Mucosa of descending colon (tissue), 3 donors: ENCODE measurements around the gene RAMAC. TPM values are rescaled to one million over a fixed set of nuclear protein-coding genes. Genes with fewer than 3 reads are reported as not detected.
"Not testable (repeated sequence)": the region's sequence is repeated elsewhere in the genome, so short reads cannot be mapped to it uniquely, and the experiment has no call there.

Source experiments
- ATAC-seq: fragments of 200-7000 bp; cut with Tn5 transposase; one replicate; pipeline ENCODE4 v1.9.1; 2020; ENCODE audit warnings: mild to moderate bottlenecking, moderate library complexity
- DNase-seq, 3 donors: peaks; one replicate each; pipeline ENCODE4 v3.0.0-alpha.2; 2020
- H3K36me3 ChIP-seq: fragments of 200-600 bp; one replicate; pipeline ENCODE4 v1.8.0; 2021; ENCODE audit warnings: low read depth, mild to moderate bottlenecking
- H3K4me1 ChIP-seq: fragments of 200-600 bp; one replicate; pipeline ENCODE4 v1.8.0; 2021; ENCODE audit warnings: low read depth, mild to moderate bottlenecking
- H3K4me3 ChIP-seq: fragments of 200-600 bp; one replicate; pipeline ENCODE4 v1.8.0; 2021; ENCODE audit warnings: mild to moderate bottlenecking
- H3K9me3 ChIP-seq: fragments of 200-600 bp; one replicate; pipeline ENCODE4 v1.8.0; 2021; ENCODE audit warnings: mild to moderate bottlenecking
- intact Hi-C, 2 donors: fragments of 100-400 bp; cut with DNase I in 1 of 2; cut with micrococcal nuclease in 1 of 2; formaldehyde crosslinking; loops; one replicate each; pipeline versions ENCODE4 v1.11.0 to v1.11.1; 2022; cut with DNase I, micrococcal nuclease
- total RNA-seq, 3 donors: library from RNA; stranded (reverse); fragmentation: NEBNext Ultra II Directional in 2 of 3; extraction: Animal tissue kit (Norgen Biotek cat#: 25700) in 2 of 3; gene quantifications; one replicate each; pipeline versions ENCODE4 v1.2.1 to v1.2.4, GENCODE V29; 2021 to 2023
- TF ChIP-seq, protein P1 (sequence below): fragments of 200-600 bp; IDR thresholded peaks from one replicate; pipeline ENCODE4 v1.8.0; 2022; ENCODE audit warnings: antibody characterized with exemption, mild to moderate bottlenecking
- donor health status: DM: no; HTN: no; CAD: no; lungs with moderate emphysema.
- donor health status: DM: no; HTN: no; CAD: no.
- donor health status: DM: no; HTN: yes; CAD: no.

The RAMAC gene
- total RNA-seq, 3 donors from 2014 or later: 19.5 to 23.9 (median 20.6) TPM

DNA sequence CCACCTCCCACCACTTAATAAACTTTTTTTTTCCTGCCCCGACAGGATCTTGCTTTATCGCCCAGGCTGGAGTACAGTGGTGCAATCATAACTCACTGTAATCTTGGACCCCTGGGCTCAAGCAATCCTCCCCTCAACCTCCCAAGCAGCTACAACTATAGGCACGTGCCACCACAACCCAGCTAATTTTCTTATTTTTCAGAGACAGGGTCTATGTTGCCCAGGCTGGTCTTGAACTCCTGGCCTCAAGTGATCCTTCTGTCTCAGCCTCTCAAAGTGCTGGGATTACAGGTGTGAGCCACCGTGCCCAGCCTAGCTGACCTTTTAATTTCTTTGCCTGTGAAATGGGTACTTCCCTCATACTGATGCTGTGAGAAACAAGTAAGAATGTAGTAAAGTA is 29.4 kb downstream of the RAMAC start:
- no peak for ATAC-seq
- Histone ChIP-seq H3K36me3 (no peaks in the 10 kb centered on the region), H3K4me1 (peaks cover 13% of the 10 kb centered on the region), H3K4me3 (no peak overlapping the region), H3K9me3 (no peaks in the 10 kb centered on the region)
- DNase-seq: no peak
- intact Hi-C loops: no loop called here
- TF ChIP-seq, protein P1, sequence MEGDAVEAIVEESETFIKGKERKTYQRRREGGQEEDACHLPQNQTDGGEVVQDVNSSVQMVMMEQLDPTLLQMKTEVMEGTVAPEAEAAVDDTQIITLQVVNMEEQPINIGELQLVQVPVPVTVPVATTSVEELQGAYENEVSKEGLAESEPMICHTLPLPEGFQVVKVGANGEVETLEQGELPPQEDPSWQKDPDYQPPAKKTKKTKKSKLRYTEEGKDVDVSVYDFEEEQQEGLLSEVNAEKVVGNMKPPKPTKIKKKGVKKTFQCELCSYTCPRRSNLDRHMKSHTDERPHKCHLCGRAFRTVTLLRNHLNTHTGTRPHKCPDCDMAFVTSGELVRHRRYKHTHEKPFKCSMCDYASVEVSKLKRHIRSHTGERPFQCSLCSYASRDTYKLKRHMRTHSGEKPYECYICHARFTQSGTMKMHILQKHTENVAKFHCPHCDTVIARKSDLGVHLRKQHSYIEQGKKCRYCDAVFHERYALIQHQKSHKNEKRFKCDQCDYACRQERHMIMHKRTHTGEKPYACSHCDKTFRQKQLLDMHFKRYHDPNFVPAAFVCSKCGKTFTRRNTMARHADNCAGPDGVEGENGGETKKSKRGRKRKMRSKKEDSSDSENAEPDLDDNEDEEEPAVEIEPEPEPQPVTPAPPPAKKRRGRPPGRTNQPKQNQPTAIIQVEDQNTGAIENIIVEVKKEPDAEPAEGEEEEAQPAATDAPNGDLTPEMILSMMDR: no peak

- H3K9me3 ChIP-seq: no peaks in the 10 kb centered on the region
- intact Hi-C loops: no loop called here
- H3K4me1 ChIP-seq: peaks cover 8% of the 10 kb centered on the region
- no peak overlapping the region for H3K4me3 ChIP-seq
- DNase-seq: no peak
- no peaks in the 10 kb centered on the region for H3K36me3 ChIP-seq
- ATAC-seq: no peak
- TF ChIP-seq, protein P1: no peak
These were observed 30.9 kb downstream of the RAMAC start for GRCh38 chr15:83016906-83017305.

GRCh38 chr15:83018436-83018835 is 32.4 kb downstream of the RAMAC start:
- Histone ChIP-seq H3K4me1 (no peaks in the 10 kb centered on the region), H3K36me3 (no peaks in the 10 kb centered on the region), H3K4me3 (no peak overlapping the region), H3K9me3 (no peaks in the 10 kb centered on the region)
- no peak for ATAC-seq
- TF ChIP-seq, protein P1: no peak
- intact Hi-C loops: no loop called here
- no peak for DNase-seq

DNA sequence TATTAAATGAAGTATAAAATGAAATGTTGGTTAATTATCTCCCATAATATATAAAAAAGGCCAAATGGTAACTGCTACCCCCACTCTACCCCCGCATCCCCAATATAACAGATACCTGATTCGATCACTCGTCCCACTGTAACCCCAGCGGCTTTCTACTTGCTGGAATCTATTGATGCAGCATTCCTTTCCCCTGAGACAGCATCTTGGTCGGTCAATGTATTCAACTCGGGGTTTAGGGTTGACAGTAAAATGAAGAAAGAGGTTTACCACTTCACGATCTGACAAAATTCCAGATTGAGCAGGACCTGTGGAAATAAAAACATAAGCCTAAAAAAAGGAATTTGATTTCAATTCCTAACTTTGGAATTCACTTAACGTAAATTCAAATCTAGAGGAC is 44.0 kb downstream of the RAMAC start:
- TF ChIP-seq, protein P1: no peak
- ATAC-seq (no peak), DNase-seq (no peak)
- H3K4me1 ChIP-seq: no peaks in the 10 kb centered on the region
- intact Hi-C loops: no loop called here
- peaks cover 9% of the 10 kb centered on the region for H3K36me3 ChIP-seq
- H3K4me3 ChIP-seq: no peak overlapping the region
- no peaks in the 10 kb centered on the region for H3K9me3 ChIP-seq

GRCh38 chr15:83031234-83031633 is 45.2 kb downstream of the RAMAC start:
- ATAC-seq, H3K4me1 ChIP-seq, H3K4me3 ChIP-seq, DNase-seq, H3K36me3 ChIP-seq, intact Hi-C loops, H3K9me3 ChIP-seq: not testable (repeated sequence)

- TF ChIP-seq, protein P1: no peak
- no peaks in the 10 kb centered on the region for H3K9me3 ChIP-seq
- intact Hi-C loops: no loop called here
- H3K4me3 ChIP-seq: no peak overlapping the region
- ATAC-seq: no peak
- DNase-seq: no peak
- no peaks in the 10 kb centered on the region for H3K36me3 ChIP-seq
- no peaks in the 10 kb centered on the region for H3K4me1 ChIP-seq
These were observed 50.2 kb downstream of the RAMAC start for GRCh38 chr15:83036253-83036652.
